SU-DHL-6 (cell line): Measurements from ENCODE around the gene GYPC.

Experiments
- CTCF ChIP-seq: fragments of 200-600 bp; sonication (generic); IDR thresholded peaks from one replicate; pipeline ENCODE4 v1.5.1; 2017; ENCODE audit warnings: antibody characterized with exemption, mild to moderate bottlenecking, low read length, moderate library complexity; ENCODE audit not compliant: insufficient read depth, poor library complexity, severe bottlenecking
- EZH2phosphoT487 ChIP-seq: fragments of 200-600 bp; sonication (generic), shearing (Covaris generic); conservative IDR thresholded peaks from 2 replicates; pipeline ENCODE4 v1.6.1; 2018; ENCODE audit warnings: mild to moderate bottlenecking, antibody characterized with exemption, low read length, moderate library complexity, mixed read lengths

- no peak for TF ChIP-seq EZH2phosphoT487
- no peak for TF ChIP-seq CTCF
Observed at GRCh38 chr2:126643972-126644371, 12.0 kb upstream of the GYPC start.
